ENCODE measurements around the gene BTG1. TPM values are rescaled to one million over a fixed set of nuclear protein-coding genes. Genes with fewer than 3 reads are reported as not detected.

Gene BTG1
- total RNA-seq, 2 experiments from 2014 or later, result 147 to 153 TPM

GRCh38 chr12:92164712-92165111, 19.1 kb upstream of the BTG1 start:
- no peak overlapping the region for H3K27ac Mint-ChIP-seq
- no peak overlapping the region for H3K4me3 Mint-ChIP-seq
- no peaks in the 10 kb centered on the region for H3K9me3 Mint-ChIP-seq
- no peak for DNase-seq
- H3K27me3 Mint-ChIP-seq, result no peaks in the 10 kb centered on the region
- peaks cover 45% of the 10 kb centered on the region for H3K4me1 Mint-ChIP-seq
- H3K36me3 Mint-ChIP-seq, result peaks cover 5% of the 10 kb centered on the region

GRCh38 chr12:92162079-92162478, 16.4 kb upstream of the BTG1 start:
- Mint-ChIP-seq H3K36me3 (peaks cover 6% of the 10 kb centered on the region), H3K27me3 (no peaks in the 10 kb centered on the region), H3K4me1 (peaks cover 66% of the 10 kb centered on the region), H3K4me3 (no peak overlapping the region), H3K9me3 (peaks cover 1% of the 10 kb centered on the region), H3K27ac (no peak overlapping the region)
- DNase-seq, result no peak

- DNase-seq, result no peak
- Mint-ChIP-seq H3K27me3 (no peaks in the 10 kb centered on the region), H3K4me3 (peak overlapping the region; percentile 54), H3K4me1 (peaks cover 63% of the 10 kb centered on the region), H3K36me3 (peaks cover 18% of the 10 kb centered on the region), H3K9me3 (peaks cover 5% of the 10 kb centered on the region), H3K27ac (peak overlapping the region; percentile 86)
These were observed 13.3 kb upstream of the BTG1 start for GRCh38 chr12:92158796-92159439.

- Mint-ChIP-seq H3K36me3 (peaks cover 23% of the 10 kb centered on the region), H3K27me3 (no peaks in the 10 kb centered on the region), H3K27ac (peak overlapping the region; percentile 56), H3K4me1 (peaks cover 51% of the 10 kb centered on the region), H3K4me3 (no peak overlapping the region), H3K9me3 (peaks cover 8% of the 10 kb centered on the region)
- no peak for DNase-seq
These were observed 11.2 kb upstream of the BTG1 start for GRCh38 chr12:92156704-92157395.

- DNase-seq, result no peak
- peaks cover 23% of the 10 kb centered on the region for H3K36me3 Mint-ChIP-seq
- peak overlapping the region; percentile 16 for H3K27ac Mint-ChIP-seq
- H3K4me3 Mint-ChIP-seq, result no peak overlapping the region
- H3K27me3 Mint-ChIP-seq, result no peaks in the 10 kb centered on the region
- peaks cover 11% of the 10 kb centered on the region for H3K9me3 Mint-ChIP-seq
- H3K4me1 Mint-ChIP-seq, result peaks cover 45% of the 10 kb centered on the region
These were observed 10.5 kb upstream of the BTG1 start for GRCh38 chr12:92156139-92156538.

GRCh38 chr12:92155733-92156132, 10.1 kb upstream of the BTG1 start:
- H3K4me3 Mint-ChIP-seq, result no peak overlapping the region
- H3K27ac Mint-ChIP-seq, result peak overlapping the region; percentile 16
- peaks cover 11% of the 10 kb centered on the region for H3K9me3 Mint-ChIP-seq
- H3K4me1 Mint-ChIP-seq, result peaks cover 41% of the 10 kb centered on the region
- no peak for DNase-seq
- peaks cover 26% of the 10 kb centered on the region for H3K36me3 Mint-ChIP-seq
- no peaks in the 10 kb centered on the region for H3K27me3 Mint-ChIP-seq

GRCh38 chr12:92151916-92152315, 6.3 kb upstream of the BTG1 start:
- DNase-seq, result no peak
- Mint-ChIP-seq H3K9me3 (peaks cover 11% of the 10 kb centered on the region), H3K4me3 (no peak overlapping the region), H3K27ac (peak overlapping the region; percentile 18), H3K4me1 (peaks cover 25% of the 10 kb centered on the region), H3K36me3 (peaks cover 45% of the 10 kb centered on the region), H3K27me3 (no peaks in the 10 kb centered on the region)

GRCh38 chr12:92149563-92149962, 3.9 kb upstream of the BTG1 start:
- Mint-ChIP-seq H3K9me3 (peaks cover 8% of the 10 kb centered on the region), H3K27ac (peak overlapping the region; percentile 5), H3K36me3 (peaks cover 46% of the 10 kb centered on the region), H3K4me3 (no peak overlapping the region), H3K4me1 (peaks cover 16% of the 10 kb centered on the region), H3K27me3 (peaks cover 4% of the 10 kb centered on the region)
- DNase-seq, result no peak

GRCh38 chr12:92147491-92147890, 1.8 kb upstream of the BTG1 start:
- Mint-ChIP-seq H3K4me1 (peaks cover 19% of the 10 kb centered on the region), H3K4me3 (peak overlapping the region; percentile 99), H3K27me3 (peaks cover 8% of the 10 kb centered on the region), H3K27ac (peak overlapping the region; percentile 99), H3K36me3 (peaks cover 62% of the 10 kb centered on the region), H3K9me3 (peaks cover 8% of the 10 kb centered on the region)
- DNase-seq, result no peak

- H3K4me1 Mint-ChIP-seq, result peaks cover 19% of the 10 kb centered on the region
These were observed 1.0 kb upstream of the BTG1 start for GRCh38 chr12:92146497-92147224.

GRCh38 chr12:92145481-92145730, 240 bp downstream of the BTG1 start:
- DNase-seq, result no peak
- Mint-ChIP-seq H3K4me1 (peaks cover 19% of the 10 kb centered on the region), H3K27ac (peak overlapping the region; percentile 99), H3K36me3 (peaks cover 72% of the 10 kb centered on the region), H3K9me3 (no peaks in the 10 kb centered on the region), H3K27me3 (peaks cover 8% of the 10 kb centered on the region), H3K4me3 (peak overlapping the region; percentile 99)

More at GRCh38 chr12:92146497-92147224, 1.0 kb upstream of the BTG1 start:
- DNase-seq, result no peak
- peak overlapping the region; percentile 99 for H3K4me3 Mint-ChIP-seq
- H3K27ac Mint-ChIP-seq, result peak overlapping the region; percentile 99
- peaks cover 3% of the 10 kb centered on the region for H3K9me3 Mint-ChIP-seq
- peaks cover 8% of the 10 kb centered on the region for H3K27me3 Mint-ChIP-seq
- H3K36me3 Mint-ChIP-seq, result peaks cover 66% of the 10 kb centered on the region

- H3K4me1 Mint-ChIP-seq, result peaks cover 19% of the 10 kb centered on the region
- peak overlapping the region; percentile 96 for H3K27ac Mint-ChIP-seq
- peaks cover 75% of the 10 kb centered on the region for H3K36me3 Mint-ChIP-seq
- H3K9me3 Mint-ChIP-seq, result no peaks in the 10 kb centered on the region
- H3K4me3 Mint-ChIP-seq, result peak overlapping the region; percentile 99
- DNase-seq, result peak; percentile 46
- peaks cover 8% of the 10 kb centered on the region for H3K27me3 Mint-ChIP-seq
These were observed 790 bp downstream of the BTG1 start for GRCh38 chr12:92144631-92145480.

GRCh38 chr12:92143686-92144630, 1.7 kb downstream of the BTG1 start:
- Mint-ChIP-seq H3K27me3 (peaks cover 8% of the 10 kb centered on the region), H3K4me3 (peak overlapping the region; percentile 99), H3K36me3 (peaks cover 75% of the 10 kb centered on the region), H3K4me1 (peaks cover 19% of the 10 kb centered on the region), H3K27ac (peak overlapping the region; percentile 96), H3K9me3 (no peaks in the 10 kb centered on the region)
- DNase-seq, result peak; percentile 63

- DNase-seq, result no peak
- Mint-ChIP-seq H3K36me3 (peaks cover 76% of the 10 kb centered on the region), H3K4me3 (peak overlapping the region; percentile 99), H3K27ac (peak overlapping the region; percentile 96), H3K4me1 (peaks cover 16% of the 10 kb centered on the region), H3K9me3 (no peaks in the 10 kb centered on the region), H3K27me3 (peaks cover 8% of the 10 kb centered on the region)
These were observed 2.4 kb downstream of the BTG1 start for GRCh38 chr12:92143258-92143657.

Measured in activated naive CD8-positive, alpha-beta T cell treated with anti-CD3 and anti-CD28 coated beads for 36 hours (primary cell).